Mesenchymal stem cell (in vitro differentiated cells and primary cell): Measurements from ENCODE around the gene AGAP1.

Source experiments
- DNase-seq: peaks from one replicate; pipeline ENCODE4 v3.0.0-alpha.2; 2013
- H2AFZ ChIP-seq: one replicate; pipeline ENCODE4 v1.6.1; 2013; ENCODE audit warnings: low read depth, mild to moderate bottlenecking, control low read depth, inconsistent platforms, low read length, moderate library complexity
- H2AK5ac ChIP-seq: 2 replicates; pipeline ENCODE4 v1.6.1; 2013; ENCODE audit warnings: low read length, moderate library complexity, mild to moderate bottlenecking, inconsistent platforms; ENCODE audit not compliant: severe bottlenecking
- H2BK120ac ChIP-seq: one replicate; pipeline ENCODE4 v1.6.1; 2013; ENCODE audit warnings: low read depth, mild to moderate bottlenecking, inconsistent platforms, low read length, moderate library complexity
- H2BK12ac ChIP-seq, 2 experiments: one replicate each; pipeline ENCODE4 v1.6.1; 2013; ENCODE audit warnings: inconsistent platforms in 2 of 2, low read length in 2 of 2, mild to moderate bottlenecking in 2 of 2, moderate library complexity in 2 of 2, control low read depth in 1 of 2
- H2BK15ac ChIP-seq: one replicate; pipeline ENCODE4 v1.6.1; 2013; ENCODE audit warnings: mild to moderate bottlenecking, low read depth, inconsistent platforms; ENCODE audit not compliant: poor library complexity, severe bottlenecking
- H2BK5ac ChIP-seq: 2 replicates; pipeline ENCODE4 v1.6.1; 2013; ENCODE audit warnings: low read depth, mild to moderate bottlenecking, low read length, control low read depth, inconsistent platforms; ENCODE audit not compliant: poor library complexity, severe bottlenecking
- H3K14ac ChIP-seq, 2 experiments: one replicate each; pipeline ENCODE4 v1.6.1; 2013; ENCODE audit warnings: inconsistent platforms in 2 of 2, low read length in 2 of 2, control low read depth in 1 of 2, mild to moderate bottlenecking in 1 of 2, moderate library complexity in 1 of 2
- H3K18ac ChIP-seq, 2 experiments: one replicate each; pipeline ENCODE4 v1.6.1; 2013; ENCODE audit warnings: inconsistent platforms in 2 of 2, low read length in 2 of 2, control low read depth in 1 of 2, low read depth in 1 of 2, mild to moderate bottlenecking in 1 of 2
- H3K23ac ChIP-seq, 2 experiments: one replicate each; pipeline ENCODE4 v1.6.1; 2013; ENCODE audit warnings: inconsistent platforms in 2 of 2, low read length in 2 of 2, mild to moderate bottlenecking in 2 of 2, moderate library complexity in 2 of 2, control low read depth in 1 of 2
- H3K27ac ChIP-seq: 2 replicates; pipeline ENCODE4 v1.5.1; 2013; ENCODE audit warnings: mild to moderate bottlenecking, moderate library complexity, low read length, control low read depth, inconsistent platforms; ENCODE audit not compliant: poor library complexity, severe bottlenecking
- H3K27me3 ChIP-seq, 2 experiments: 2 replicates each; pipeline versions ENCODE4 v1.6.1 to v1.7.0; 2013; ENCODE audit warnings: low read length in 2 of 2, mild to moderate bottlenecking in 2 of 2, moderate library complexity in 2 of 2, control low read depth in 1 of 2, inconsistent platforms in 1 of 2; ENCODE audit not compliant: control insufficient read depth in 1 of 2, insufficient read depth in 1 of 2
- H3K36me3 ChIP-seq, 2 experiments: 2 replicates each; pipeline versions ENCODE4 v1.6.1 to v1.7.0; 2013; ENCODE audit warnings: low read length in 2 of 2, control low read depth in 1 of 2, inconsistent platforms in 1 of 2, low read depth in 1 of 2, mild to moderate bottlenecking in 1 of 2; ENCODE audit not compliant: insufficient read depth in 2 of 2, control insufficient read depth in 1 of 2
- H3K4ac ChIP-seq, 2 experiments: one replicate each; pipeline ENCODE4 v1.6.1; 2013; ENCODE audit warnings: inconsistent platforms in 2 of 2, low read length in 2 of 2, mild to moderate bottlenecking in 2 of 2, moderate library complexity in 2 of 2, control low read depth in 1 of 2, low read depth in 1 of 2
- H3K4me1 ChIP-seq: 2 replicates; pipeline ENCODE4 v1.6.1; 2013; ENCODE audit warnings: low read depth, low read length, control low read depth; ENCODE audit not compliant: control insufficient read depth, insufficient read depth
- H3K4me2 ChIP-seq: 2 replicates; pipeline ENCODE4 v1.6.1; 2013; ENCODE audit warnings: low read length, mild to moderate bottlenecking, inconsistent platforms; ENCODE audit not compliant: poor library complexity, severe bottlenecking
- H3K4me3 ChIP-seq, 2 experiments: 2 replicates each; pipeline versions ENCODE4 v1.5.1 to v1.7.0; 2013; ENCODE audit warnings: low read length in 2 of 2, mild to moderate bottlenecking in 2 of 2, control low read depth in 1 of 2, low read depth in 1 of 2; ENCODE audit not compliant: insufficient read depth in 1 of 2
- H3K79me1 ChIP-seq: replicated peaks from 2 replicates; pipeline ENCODE4 v1.6.1; 2013; ENCODE audit warnings: mild to moderate bottlenecking, control low read depth, low read length, inconsistent platforms; ENCODE audit not compliant: poor library complexity, severe bottlenecking
- H3K9ac ChIP-seq: 2 replicates; pipeline ENCODE4 v1.7.0; 2013; ENCODE audit warnings: mild to moderate bottlenecking, low read length, moderate library complexity
- H3K9me3 ChIP-seq: 2 replicates; pipeline ENCODE4 v1.7.0; 2013; ENCODE audit warnings: mild to moderate bottlenecking, low read length; ENCODE audit not compliant: control insufficient read depth
- H4K8ac ChIP-seq: one replicate; pipeline ENCODE4 v1.6.1; 2013; ENCODE audit warnings: inconsistent platforms, mild to moderate bottlenecking, low read length, moderate library complexity
- H4K91ac ChIP-seq: one replicate; pipeline ENCODE4 v1.6.1; 2013; ENCODE audit warnings: mild to moderate bottlenecking, low read length, inconsistent platforms
- WGBS: methylation state at CpG from one replicate; pipeline ENCODE4 v1.1.7; 2013; ENCODE audit warnings: mixed read lengths; 5-methylcytosine and 5-hydroxymethylcytosine counted together

Gene AGAP1

GRCh38 chr2:235834781-235835180, 340.9 kb downstream of the AGAP1 start:
- no peak overlapping the region for H4K8ac ChIP-seq
- no peak overlapping the region for H2AFZ ChIP-seq
- H2BK120ac ChIP-seq = no peak overlapping the region
- peaks cover 13% of the 10 kb centered on the region for H3K79me1 ChIP-seq
- H3K36me3 ChIP-seq = peaks cover 10 to 24% of the 10 kb centered on the region in 2 experiments
- H2BK15ac ChIP-seq = no peak overlapping the region
- DNase-seq = no peak
- H4K91ac ChIP-seq = no peak overlapping the region
- H3K18ac ChIP-seq = no peak overlapping the region
- no peaks in the 10 kb centered on the region for H3K9me3 ChIP-seq
- no peak overlapping the region for H2BK5ac ChIP-seq
- 95% methylated on average over 16 of the region's 16 CpGs for WGBS
- no peak overlapping the region for H2AK5ac ChIP-seq
- no peak overlapping the region for H3K9ac ChIP-seq
- no peak overlapping the region for H3K4me3 ChIP-seq
- H3K27ac ChIP-seq = no peak overlapping the region
- no peak overlapping the region for H3K14ac ChIP-seq
- H3K23ac ChIP-seq = no peak overlapping the region
- H3K4me1 ChIP-seq = peaks cover 6% of the 10 kb centered on the region
- no peak overlapping the region for H3K4me2 ChIP-seq
- H3K4ac ChIP-seq = no peak overlapping the region
- H3K27me3 ChIP-seq = no peaks in the 10 kb centered on the region
- no peak overlapping the region for H2BK12ac ChIP-seq

- Histone ChIP-seq H3K27me3 (no peaks in the 10 kb centered on the region), H2BK15ac (no peak overlapping the region), H4K91ac (no peak overlapping the region), H3K4me1 (peaks cover 6% of the 10 kb centered on the region), H2AFZ (no peak overlapping the region), H3K27ac (no peak overlapping the region), H4K8ac (no peak overlapping the region), H3K9ac (no peak overlapping the region), H3K23ac (no peak overlapping the region), H3K36me3 (peaks cover 6 to 19% of the 10 kb centered on the region in 2 experiments), H3K14ac (no peak overlapping the region), H3K9me3 (no peaks in the 10 kb centered on the region), H2BK5ac (no peak overlapping the region), H3K4me3 (no peak overlapping the region), H2AK5ac (no peak overlapping the region), H3K18ac (no peak overlapping the region), H3K79me1 (peaks cover 13% of the 10 kb centered on the region), H2BK120ac (no peak overlapping the region), H2BK12ac (no peak overlapping the region), H3K4ac (no peak overlapping the region), H3K4me2 (no peak overlapping the region)
- DNase-seq = no peak
- WGBS = 99% methylated on average over 3 of the region's 6 CpGs
These were observed 342.0 kb downstream of the AGAP1 start for GRCh38 chr2:235835810-235836209.

- Histone ChIP-seq H3K18ac (no peak overlapping the region), H2BK15ac (no peak overlapping the region), H2AK5ac (no peak overlapping the region), H3K23ac (no peak overlapping the region), H3K4me3 (no peak overlapping the region), H3K4ac (no peak overlapping the region), H3K27ac (no peak overlapping the region), H3K27me3 (no peaks in the 10 kb centered on the region), H3K79me1 (peaks cover 11% of the 10 kb centered on the region), H3K14ac (no peak overlapping the region), H2BK12ac (no peak overlapping the region), H3K9ac (no peak overlapping the region), H2BK5ac (no peak overlapping the region), H2BK120ac (no peak overlapping the region), H4K91ac (no peak overlapping the region), H4K8ac (no peak overlapping the region), H3K36me3 (peaks cover 6 to 14% of the 10 kb centered on the region in 2 experiments), H2AFZ (no peak overlapping the region), H3K9me3 (no peaks in the 10 kb centered on the region), H3K4me1 (peaks cover 6% of the 10 kb centered on the region), H3K4me2 (no peak overlapping the region)
- 70% methylated on average over 7 of the region's 7 CpGs for WGBS
- no peak for DNase-seq
These were observed 342.7 kb downstream of the AGAP1 start for GRCh38 chr2:235836491-235836911.

- H2BK120ac ChIP-seq = no peak overlapping the region
- no peak overlapping the region for H3K4me3 ChIP-seq
- no peak overlapping the region for H4K8ac ChIP-seq
- no peak overlapping the region for H3K18ac ChIP-seq
- no peaks in the 10 kb centered on the region for H3K9me3 ChIP-seq
- H2BK12ac ChIP-seq = no peak overlapping the region
- no peak overlapping the region for H2BK15ac ChIP-seq
- peaks cover 14% of the 10 kb centered on the region for H3K79me1 ChIP-seq
- H3K27ac ChIP-seq = no peak overlapping the region
- H3K4ac ChIP-seq = no peak overlapping the region
- H3K4me1 ChIP-seq = peaks cover 6% of the 10 kb centered on the region
- H3K4me2 ChIP-seq = no peak overlapping the region
- no peaks in the 10 kb centered on the region for H3K27me3 ChIP-seq
- H3K9ac ChIP-seq = no peak overlapping the region
- no peak overlapping the region for H3K14ac ChIP-seq
- no peak for DNase-seq
- H2AFZ ChIP-seq = no peak overlapping the region
- H2BK5ac ChIP-seq = no peak overlapping the region
- H3K36me3 ChIP-seq = peaks cover 0 to 2% of the 10 kb centered on the region in 2 experiments
- no peak overlapping the region for H4K91ac ChIP-seq
- H2AK5ac ChIP-seq = no peak overlapping the region
- H3K23ac ChIP-seq = no peak overlapping the region
- WGBS = 97% methylated on average over 11 of the region's 11 CpGs
These were observed 345.4 kb downstream of the AGAP1 start for GRCh38 chr2:235839226-235839625.
